ENCODE data around the gene NTNG1. TPM values are rescaled to one million over a fixed set of nuclear protein-coding genes. Genes with fewer than 3 reads are reported as not detected.

Gene NTNG1
- total and polyA plus RNA-seq, 2 of the 8 experiments (the other 6 are each of a cell fraction or from before 2014, with no cell fraction given), result 1.2 to 4.1 TPM

GRCh38 chr1:107510347-107510746 lies 369.5 kb downstream of the NTNG1 start (continued):
- TF ChIP-seq EP300 (IDR thresholded peaks at IDR 0.05; ENCODE audit: borderline replicate concordance in 1 of 2, low read depth in 2 of 2, low read length in 2 of 2), result no peak
- no peak for TF ChIP-seq RXRA (IDR thresholded peaks at IDR 0.05; ENCODE audit: insufficient read depth, low read depth, low read length)
- no peak for TF ChIP-seq ZNF274 (IDR thresholded peaks at IDR 0.05; ENCODE audit: borderline replicate concordance, extremely low read depth, low read length)
- TF ChIP-seq RAD21 (IDR thresholded peaks at IDR 0.05 in 1 of 2, conservative IDR thresholded peaks at IDR 0.05 in 1 of 2; ENCODE audit: low read depth in 2 of 2, low read length in 2 of 2), result no peak
